GM23338 (cell line): Measurements from ENCODE around the gene NDOR1. TPM values are rescaled to one million over a fixed set of nuclear protein-coding genes. Genes with fewer than 3 reads are reported as not detected.
A peak's percentile ranks its signal among the peaks of the same experiment; 100 is the strongest.

Experiments used
- ATAC-seq: fragments of 200-7000 bp; cut with Tn5 transposase; 3 replicates; pipeline ENCODE4 v1.9.1; 2020
- DNase-seq: peaks from one replicate; pipeline ENCODE4 v3.0.0-alpha.2; 2015; ENCODE audit warnings: low spot score
- H2AFZ ChIP-seq: fragments of 200-600 bp; sonication (generic); 2 replicates; pipeline ENCODE4 v1.8.0; 2016; ENCODE audit warnings: antibody characterized with exemption, mild to moderate bottlenecking, moderate library complexity
- H3F3A ChIP-seq: fragments of 200-600 bp; sonication (generic); replicated peaks from 2 replicates; pipeline ENCODE4 v1.8.0; 2017; ENCODE audit warnings: antibody characterized with exemption, mixed run types, low read depth
- H3K27ac ChIP-seq: fragments of 200-600 bp; sonication (generic); 2 replicates; pipeline ENCODE4 v1.6.1; 2016; ENCODE audit warnings: low read depth
- H3K27me3 ChIP-seq: fragments of 200-600 bp; sonication (generic); 2 replicates; pipeline ENCODE4 v1.8.0; 2016; ENCODE audit warnings: mild to moderate bottlenecking, mixed run types, moderate library complexity; ENCODE audit not compliant: insufficient read depth
- H3K36me3 ChIP-seq: fragments of 200-600 bp; sonication (generic); 2 replicates; pipeline ENCODE4 v1.8.0; 2016; ENCODE audit warnings: mild to moderate bottlenecking; ENCODE audit not compliant: insufficient read depth
- H3K4me1 ChIP-seq: fragments of 200-600 bp; sonication (generic); 2 replicates; pipeline ENCODE4 v1.8.0; 2016; ENCODE audit warnings: mild to moderate bottlenecking, moderate library complexity; ENCODE audit not compliant: insufficient read depth
- H3K4me2 ChIP-seq: fragments of 200-600 bp; sonication (generic); 2 replicates; pipeline ENCODE4 v1.7.1; 2017; ENCODE audit warnings: mixed run types
- H3K4me3 ChIP-seq: fragments of 200-600 bp; sonication (generic); 2 replicates; pipeline ENCODE4 v1.6.1; 2016; ENCODE audit warnings: mixed run types
- H3K79me2 ChIP-seq: fragments of 200-600 bp; sonication (generic); replicated peaks from 2 replicates; pipeline ENCODE4 v1.8.0; 2017; ENCODE audit warnings: mild to moderate bottlenecking; ENCODE audit not compliant: insufficient read depth
- H3K9me2 ChIP-seq: fragments of 200-600 bp; sonication (generic); 2 replicates; pipeline ENCODE4 v1.8.0; 2017; ENCODE audit not compliant: insufficient read depth
- H4K20me1 ChIP-seq: fragments of 200-600 bp; sonication (generic); replicated peaks from 2 replicates; pipeline ENCODE4 v1.8.0; 2017; ENCODE audit warnings: mild to moderate bottlenecking; ENCODE audit not compliant: insufficient read depth
- H3K27ac Mint-ChIP-seq: 2 replicates; pipeline ENCODE4 v1.8.0; 2020; ENCODE audit warnings: inconsistent platforms, mild to moderate bottlenecking, moderate library complexity, mixed read lengths
- H3K27me3 Mint-ChIP-seq: 3 replicates; pipeline ENCODE4 v1.8.0; 2022; ENCODE audit warnings: low read depth, mild to moderate bottlenecking, moderate library complexity, mixed read lengths, inconsistent platforms; ENCODE audit not compliant: insufficient read depth, poor library complexity
- H3K36me3 Mint-ChIP-seq: 3 replicates; pipeline ENCODE4 v1.8.0; 2021; ENCODE audit warnings: low read depth, mild to moderate bottlenecking, inconsistent platforms, moderate library complexity, mixed read lengths
- H3K4me1 Mint-ChIP-seq: 3 replicates; pipeline ENCODE4 v1.8.0; 2020; ENCODE audit warnings: mild to moderate bottlenecking, inconsistent platforms, mixed read lengths
- H3K4me3 Mint-ChIP-seq: 3 replicates; pipeline ENCODE4 v1.8.0; 2021; ENCODE audit warnings: moderate library complexity, mild to moderate bottlenecking, inconsistent platforms, mixed read lengths
- H3K9me3 Mint-ChIP-seq: 3 replicates; pipeline ENCODE4 v1.8.0; 2020; ENCODE audit warnings: moderate library complexity, mild to moderate bottlenecking, inconsistent platforms, mixed read lengths
- CREB1 ChIP-seq: fragments of 250-450 bp; sonication (Bioruptor Pico); IDR thresholded peaks from 2 replicates; pipeline ENCODE4 v1.5.0; 2020; ENCODE audit warnings: low read depth, mild to moderate bottlenecking, moderate library complexity
- CTCF ChIP-seq, 2 experiments: fragments of 200-600 bp in 1 of 2; sonication (generic) in 1 of 2; conservative IDR thresholded peaks; 2 replicates each; pipeline versions ENCODE4 v1.5.1 to v1.6.1; 2016 to 2017; ENCODE audit warnings: antibody characterized with exemption in 2 of 2, low read depth in 2 of 2, mild to moderate bottlenecking in 2 of 2, moderate library complexity in 1 of 2
- JUNB ChIP-seq: IDR thresholded peaks from one replicate; pipeline ENCODE4 v1.6.1; 2016; ENCODE audit warnings: antibody characterized with exemption; ENCODE audit not compliant: unreplicated experiment
- POLR2AphosphoS5 ChIP-seq: IDR thresholded peaks from 2 replicates; pipeline ENCODE4 v1.6.1; 2016; ENCODE audit warnings: antibody characterized with exemption, low read depth
- ZNF114 ChIP-seq: fragments of 250-450 bp; sonication (Bioruptor Pico); IDR thresholded peaks from 2 replicates; pipeline ENCODE4 v1.5.0; 2020; ENCODE audit warnings: mild to moderate bottlenecking, moderate library complexity
- ZNF331 ChIP-seq: fragments of 250-450 bp; sonication (Bioruptor Pico); IDR thresholded peaks from 2 replicates; pipeline ENCODE4 v1.5.0; 2020; ENCODE audit warnings: low read depth, mild to moderate bottlenecking, moderate library complexity
- polyA plus RNA-seq: library from polyadenylated mRNA; unstranded; fragments of >200 nt; fragmentation: Nextera tagmentation; extraction: Ambion mirVana; gene quantifications from 2 replicates; pipeline ENCODE4 v1.2.1, GENCODE V29; 2016
- total RNA-seq: library from RNA; depleted of rRNA; stranded (reverse); fragments of >200 nt; shearing (Covaris generic); gene quantifications from 2 replicates; pipeline ENCODE4 v1.2.3, GENCODE V29; 2014

Gene NDOR1
- total and polyA plus RNA-seq, 2 experiments from 2014 or later, result 19.4 to 38.1 TPM

DNA sequence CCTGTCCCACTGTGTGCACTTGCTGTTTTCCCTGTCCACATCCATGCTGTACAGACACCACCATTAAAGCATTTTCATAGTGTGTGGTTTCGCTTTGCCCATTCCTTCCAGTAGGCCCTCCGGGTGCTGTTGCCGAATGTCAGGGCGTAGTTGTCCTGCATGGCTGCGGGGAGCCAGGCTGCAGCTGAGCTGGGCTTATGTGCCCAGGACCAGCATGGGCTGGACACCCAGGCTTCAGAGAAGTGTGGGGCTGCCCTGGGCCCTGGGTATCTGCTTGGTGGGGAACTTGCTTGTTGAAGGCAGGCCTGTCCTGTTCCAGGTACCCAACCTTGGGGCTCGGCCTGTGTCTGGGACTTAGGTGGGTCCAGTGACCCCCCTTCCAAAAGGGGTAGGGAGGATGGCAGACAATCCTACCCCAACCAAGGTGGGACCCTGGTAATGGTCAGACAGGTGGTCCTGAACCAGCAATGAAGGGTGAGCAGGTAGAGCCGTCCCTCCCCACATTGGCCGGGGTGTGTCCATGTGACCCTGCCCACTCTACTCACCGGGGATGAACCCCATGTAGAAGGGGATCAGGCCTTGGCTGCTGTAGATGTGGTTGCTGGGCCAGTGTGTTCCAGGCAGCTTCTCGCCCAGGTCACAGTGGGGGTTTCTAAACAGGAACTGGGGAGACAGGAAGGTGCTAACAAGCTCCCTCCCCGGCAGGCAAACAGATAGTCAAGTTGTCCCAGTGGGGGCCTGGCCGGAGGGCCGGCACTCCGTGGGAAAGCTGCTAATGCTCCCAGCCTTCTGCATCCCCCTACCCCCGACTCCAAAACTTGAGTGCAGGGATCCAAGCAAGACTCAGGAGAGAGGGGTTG, 38.4 kb downstream of the NDOR1 start:
- Mint-ChIP-seq H3K4me3 (peak overlapping the region; percentile 86), H3K27ac (peak overlapping the region; percentile 59)
- DNase-seq, result no peak

GRCh38 chr9:137244486-137245449, 39.3 kb downstream of the NDOR1 start:
- Mint-ChIP-seq H3K9me3 (no peaks in the 10 kb centered on the region), H3K27me3 (peaks cover 24% of the 10 kb centered on the region), H3K4me1 (peaks cover 26% of the 10 kb centered on the region), H3K27ac (peak overlapping the region; percentile 59), H3K4me3 (peak overlapping the region; percentile 86; the same call in 1 of the 3 replicates), H3K36me3 (peaks cover 28% of the 10 kb centered on the region)
- peaks cover 16% of the 10 kb centered on the region; the same call in 1 of the 2 replicates for H3K4me1 ChIP-seq
- TF ChIP-seq CTCF (conservative IDR thresholded peaks at IDR 0.05; ENCODE audit: low read depth in 2 of 2) (peak in 1 of 2 experiments; percentile 18; a peak in 2 of 4 replicates), ZNF114 (CRISPR knock-in tag) (no peak)
- no peaks in the 10 kb centered on the region for H3K27me3 ChIP-seq
- ATAC-seq, result peak; percentile 6
- 0 out of 2 replicates have a peak, but pooled peaks cover 29% of the 10 kb centered on the region for H3F3A ChIP-seq
- no peak overlapping the region; the same call in 1 of the 2 replicates for H3K4me3 ChIP-seq
- no peaks in the 10 kb centered on the region for H3K36me3 ChIP-seq
- no peak overlapping the region for H2AFZ ChIP-seq
- peaks cover 16% of the 10 kb centered on the region for H4K20me1 ChIP-seq
- H3K9me2 ChIP-seq, result no peaks in the 10 kb centered on the region
- H3K79me2 ChIP-seq, result peaks cover 18% of the 10 kb centered on the region
- H3K27ac ChIP-seq, result 0 out of 2 replicates have a peak overlapping the region, but pooled peaks have one; percentile 26
- DNase-seq, result no peak
- H3K4me2 ChIP-seq, result peak overlapping the region; percentile 32; the same call in 1 of the 2 replicates

More for the DNA sequence above, 38.4 kb downstream of the NDOR1 start:
- H3K36me3 ChIP-seq, result no peaks in the 10 kb centered on the region
- peaks cover 27% of the 10 kb centered on the region for H3K79me2 ChIP-seq
- peaks cover 30% of the 10 kb centered on the region for H3K4me1 Mint-ChIP-seq
- no peaks in the 10 kb centered on the region for H3K9me2 ChIP-seq
- H3K4me3 ChIP-seq, result no peak overlapping the region; the same call in 1 of the 2 replicates
- no peak overlapping the region for H2AFZ ChIP-seq
- ATAC-seq, result no peak; the same call in 2 of the 3 replicates
- H3K27me3 ChIP-seq, result no peaks in the 10 kb centered on the region
- H3K4me1 ChIP-seq, result peaks cover 18% of the 10 kb centered on the region; the same call in 1 of the 2 replicates
- H4K20me1 ChIP-seq, result peaks cover 16% of the 10 kb centered on the region
- peak overlapping the region; percentile 26; the same call in 1 of the 2 replicates for H3K4me2 ChIP-seq
- H3K27ac ChIP-seq, result 0 out of 2 replicates have a peak overlapping the region, but pooled peaks have one; percentile 26
- TF ChIP-seq JUNB (no peak), POLR2AphosphoS5 (peak; percentile 38), ZNF331 (CRISPR knock-in tag) (no peak), CREB1 (no peak), ZNF114 (CRISPR knock-in tag) (no peak)
- H3F3A ChIP-seq, result 0 out of 2 replicates have a peak, but pooled peaks cover 29% of the 10 kb centered on the region
- no peaks in the 10 kb centered on the region for H3K9me3 Mint-ChIP-seq
- peaks cover 31% of the 10 kb centered on the region for H3K36me3 Mint-ChIP-seq
- H3K27me3 Mint-ChIP-seq, result peaks cover 24% of the 10 kb centered on the region
